Body of pancreas (tissue), 4 donors: ENCODE data around the gene PXYLP1. TPM values are rescaled to one million over a fixed set of nuclear protein-coding genes. Genes with fewer than 3 reads are reported as not detected.
"Not testable (repeated sequence)": the region's sequence is repeated elsewhere in the genome, so short reads cannot be mapped to it uniquely, and the experiment has no call there.

Experiments
- ATAC-seq: fragments of 150-250 bp; one replicate; pipeline ENCODE4 v1.9.1; 2016
- DNase-seq, 4 donors: peaks; one replicate each; pipeline ENCODE4 v3.0.0-alpha.2; 2019
- H3K27ac ChIP-seq, 4 donors: fragments of 200-600 bp; sonication (generic); 1 replicate in 3 of 4; 2 replicates in 1 of 4; pipeline versions ENCODE4 v1.5.1 to v1.6.1; 2016 to 2019; ENCODE audit warnings: mild to moderate bottlenecking in 1 of 4, mixed read lengths in 1 of 4, moderate library complexity in 1 of 4
- H3K27me3 ChIP-seq, 2 donors: fragments of 200-600 bp; sonication (generic); one replicate each; pipeline ENCODE4 v1.6.0; 2016; ENCODE audit warnings: mild to moderate bottlenecking in 1 of 2
- H3K36me3 ChIP-seq, 2 donors: fragments of 200-600 bp; sonication (generic); replicated peaks in 1 of 2; 2 replicates each; pipeline ENCODE4 v1.5.1; 2016; ENCODE audit warnings: low read depth in 2 of 2; ENCODE audit not compliant: insufficient read depth in 1 of 2
- H3K4me1 ChIP-seq: fragments of 200-600 bp; sonication (generic); one replicate; pipeline ENCODE4 v1.6.0; 2016
- H3K4me3 ChIP-seq, 2 donors: fragments of 200-600 bp; sonication (generic); 1 replicate in 1 of 2; 2 replicates in 1 of 2; pipeline ENCODE4 v1.5.1; 2016 to 2019
- H3K9me3 ChIP-seq, 3 donors: fragments of 200-600 bp; sonication (generic); 1 replicate in 2 of 3; 2 replicates in 1 of 3; pipeline ENCODE4 v1.5.1; 2016
- CTCF ChIP-seq, 7 experiments: fragments of 450-650 bp in 4 of 7; fragments of 200-600 bp in 3 of 7; sonication (generic) in 3 of 7; IDR thresholded peaks; one replicate each; pipeline ENCODE4 v1.5.1; 2016 to 2019; ENCODE audit warnings: antibody characterized with exemption in 7 of 7
- POLR2A ChIP-seq, 3 donors: fragments of 450-650 bp; IDR thresholded peaks; one replicate each; pipeline ENCODE4 v1.6.1; 2016; ENCODE audit warnings: antibody characterized with exemption in 3 of 3, mild to moderate bottlenecking in 2 of 3
- WGBS, 2 donors: methylation state at CpG; one replicate each; pipeline ENCODE4 v1.1.5; 2017; 5-methylcytosine and 5-hydroxymethylcytosine counted together
- intact Hi-C: fragments of 100-400 bp; cut with DNase I; formaldehyde crosslinking; loops from one replicate; pipeline ENCODE4 v1.15.1; 2023
- total RNA-seq, 2 donors: library from RNA; depleted of rRNA; stranded (reverse); fragments of >200 nt; gene quantifications; one replicate each; pipeline ENCODE4 v1.1.0, GENCODE V29; 2016

PXYLP1 gene
- total RNA-seq, 2 donors from 2014 or later: 9.9 to 10.5 TPM

- TF ChIP-seq CTCF (IDR thresholded peaks at IDR 0.05) (no peak), POLR2A (IDR thresholded peaks at IDR 0.05) (no peak)
- Histone ChIP-seq H3K4me3 (no peak overlapping the region), H3K9me3 (no peaks in the 10 kb centered on the region), H3K27ac (no peak overlapping the region), H3K4me1 (no peaks in the 10 kb centered on the region), H3K36me3 (no peaks in the 10 kb centered on the region), H3K27me3 (no peaks in the 10 kb centered on the region)
- no peak for ATAC-seq
- no peak for DNase-seq
- intact Hi-C loops: no loop called here
- 85 to 93% methylated on average over 4 of the region's 4 CpGs for WGBS, 2 donors
Measured at GRCh38 chr3:141204343-141204742, 27.3 kb upstream of the PXYLP1 start.

GRCh38 chr3:141211306-141211705 is 20.3 kb upstream of the PXYLP1 start:
- H3K4me1 ChIP-seq, H3K27me3 ChIP-seq, intact Hi-C loops, DNase-seq, H3K36me3 ChIP-seq, H3K4me3 ChIP-seq, ATAC-seq, H3K9me3 ChIP-seq, H3K27ac ChIP-seq: not testable (repeated sequence)
- 92 to 97% methylated on average over 1 of the region's 1 CpG for WGBS, 2 donors

GRCh38 chr3:141212101-141212500 is 19.5 kb upstream of the PXYLP1 start:
- H3K27me3 ChIP-seq: no peaks in the 10 kb centered on the region
- H3K9me3 ChIP-seq: no peaks in the 10 kb centered on the region
- H3K4me1 ChIP-seq: no peaks in the 10 kb centered on the region
- no peak overlapping the region for H3K4me3 ChIP-seq
- no peak for DNase-seq
- no peak for TF ChIP-seq CTCF (IDR thresholded peaks at IDR 0.05)
- TF ChIP-seq POLR2A (IDR thresholded peaks at IDR 0.05): no peak
- ATAC-seq: no peak
- WGBS, 2 donors: 83 to 93% methylated on average over 2 of the region's 2 CpGs
- no peak overlapping the region for H3K27ac ChIP-seq
- H3K36me3 ChIP-seq: no peaks in the 10 kb centered on the region
- intact Hi-C loops: no loop called here

- TF ChIP-seq CTCF (IDR thresholded peaks at IDR 0.05): no peak
- no peak for TF ChIP-seq POLR2A (IDR thresholded peaks at IDR 0.05)
- intact Hi-C loops: no loop called here
- H3K27me3 ChIP-seq: no peaks in the 10 kb centered on the region
- no peaks in the 10 kb centered on the region for H3K36me3 ChIP-seq
- ATAC-seq (no peak), DNase-seq (no peak)
- H3K27ac ChIP-seq: no peak overlapping the region
- no peaks in the 10 kb centered on the region for H3K4me1 ChIP-seq
- no peaks in the 10 kb centered on the region for H3K9me3 ChIP-seq
- H3K4me3 ChIP-seq: no peak overlapping the region
Measured at GRCh38 chr3:141212555-141212954, 19.1 kb upstream of the PXYLP1 start.

GRCh38 chr3:141216975-141217374 is 14.7 kb upstream of the PXYLP1 start:
- Histone ChIP-seq H3K9me3 (no peaks in the 10 kb centered on the region), H3K4me3 (no peak overlapping the region), H3K36me3 (no peaks in the 10 kb centered on the region), H3K27me3 (no peaks in the 10 kb centered on the region), H3K4me1 (no peaks in the 10 kb centered on the region), H3K27ac (no peak overlapping the region)
- no peak for TF ChIP-seq POLR2A (IDR thresholded peaks at IDR 0.05)
- no peak for TF ChIP-seq CTCF (IDR thresholded peaks at IDR 0.05)
- DNase-seq: no peak
- WGBS, 2 donors: 91 to 94% methylated on average over 2 of the region's 2 CpGs
- ATAC-seq: no peak
- intact Hi-C loops: no loop called here
